Ovary (tissue), 3 donors: ENCODE results near the gene PERM1.

Source experiments
- EP300 ChIP-seq: sonication (generic); formaldehyde crosslinking; IDR thresholded peaks from one replicate; pipeline ENCODE4 v1.6.1; 2017; ENCODE audit warnings: antibody characterized with exemption
- POLR2A ChIP-seq: fragments of 450-650 bp; IDR thresholded peaks from one replicate; pipeline ENCODE4 v1.6.1; 2017; ENCODE audit warnings: antibody characterized with exemption, mild to moderate bottlenecking, moderate library complexity
- TF ChIP-seq, protein P1 (sequence below), 3 donors: fragments of 450-650 bp in 2 of 3; fragments of 200-600 bp in 1 of 3; IDR thresholded peaks; one replicate each; pipeline versions ENCODE4 v1.5.1 to v1.8.0; 2016 to 2022; ENCODE audit warnings: antibody characterized with exemption in 3 of 3, mild to moderate bottlenecking in 1 of 3
- donor health status: DM: no; HTN: no; CAD: no.

DNA sequence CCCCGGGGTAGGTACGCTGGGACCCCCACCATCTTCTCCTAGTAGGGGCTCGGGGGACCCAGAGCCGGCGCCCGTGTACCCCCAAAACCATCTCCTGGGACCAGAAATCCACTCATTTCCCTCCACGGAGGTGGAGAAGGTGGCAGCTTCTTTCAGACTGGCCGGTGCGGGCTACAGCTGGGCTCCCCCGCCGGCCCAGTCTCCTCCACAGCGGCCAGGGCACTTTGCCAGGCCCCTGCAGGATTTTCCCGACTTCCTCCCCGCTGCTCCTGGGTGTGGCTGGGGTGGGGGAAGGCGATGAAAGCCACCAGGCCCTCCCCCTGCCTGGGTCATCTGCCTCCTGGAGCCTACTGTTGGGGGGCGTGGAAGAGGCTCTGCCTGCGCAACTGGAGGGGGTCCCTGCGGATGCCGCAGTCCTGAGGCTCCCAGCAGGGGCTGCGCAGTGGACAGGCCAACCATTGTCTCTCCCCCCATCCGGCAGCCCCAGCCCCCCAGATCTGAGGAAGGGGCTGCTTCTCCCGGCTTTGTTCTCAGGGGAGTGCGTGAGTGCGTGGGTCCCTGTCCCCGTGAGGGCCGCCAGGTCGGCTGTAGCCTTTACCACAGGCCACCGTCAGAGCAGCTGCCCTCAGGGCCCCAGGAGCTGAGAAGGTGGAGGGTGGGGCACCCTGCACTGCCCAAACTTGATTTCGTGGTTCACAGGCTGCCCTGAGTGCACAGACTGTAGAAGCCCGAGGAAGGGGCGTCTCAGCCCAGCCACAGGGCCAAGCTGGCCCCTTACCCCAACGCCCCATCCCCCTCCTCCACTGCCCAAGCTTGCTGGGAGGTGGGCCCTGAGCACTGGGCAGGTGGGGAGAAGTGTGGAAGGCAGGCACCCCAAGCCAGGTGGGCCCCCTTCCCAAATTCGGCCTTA is 39.4 kb upstream of the PERM1 start:
- TF ChIP-seq, protein P1, sequence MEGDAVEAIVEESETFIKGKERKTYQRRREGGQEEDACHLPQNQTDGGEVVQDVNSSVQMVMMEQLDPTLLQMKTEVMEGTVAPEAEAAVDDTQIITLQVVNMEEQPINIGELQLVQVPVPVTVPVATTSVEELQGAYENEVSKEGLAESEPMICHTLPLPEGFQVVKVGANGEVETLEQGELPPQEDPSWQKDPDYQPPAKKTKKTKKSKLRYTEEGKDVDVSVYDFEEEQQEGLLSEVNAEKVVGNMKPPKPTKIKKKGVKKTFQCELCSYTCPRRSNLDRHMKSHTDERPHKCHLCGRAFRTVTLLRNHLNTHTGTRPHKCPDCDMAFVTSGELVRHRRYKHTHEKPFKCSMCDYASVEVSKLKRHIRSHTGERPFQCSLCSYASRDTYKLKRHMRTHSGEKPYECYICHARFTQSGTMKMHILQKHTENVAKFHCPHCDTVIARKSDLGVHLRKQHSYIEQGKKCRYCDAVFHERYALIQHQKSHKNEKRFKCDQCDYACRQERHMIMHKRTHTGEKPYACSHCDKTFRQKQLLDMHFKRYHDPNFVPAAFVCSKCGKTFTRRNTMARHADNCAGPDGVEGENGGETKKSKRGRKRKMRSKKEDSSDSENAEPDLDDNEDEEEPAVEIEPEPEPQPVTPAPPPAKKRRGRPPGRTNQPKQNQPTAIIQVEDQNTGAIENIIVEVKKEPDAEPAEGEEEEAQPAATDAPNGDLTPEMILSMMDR (IDR thresholded peaks at IDR 0.05), result no peak
- TF ChIP-seq POLR2A, result no peak
- no peak for TF ChIP-seq EP300
